OCI-LY7 (cell line): ENCODE results near the gene MLF1.

ENCODE experiments used
- EZH2phosphoT487 ChIP-seq: fragments of 200-600 bp; sonication (generic); IDR thresholded peaks from 2 replicates; pipeline ENCODE4 v1.6.1; 2018; ENCODE audit warnings: low read depth, borderline replicate concordance, mild to moderate bottlenecking, mixed run types, antibody characterized with exemption, low read length, moderate library complexity, mixed read lengths
- TF ChIP-seq, protein P1 (sequence below): fragments of 200-600 bp; sonication (generic); conservative IDR thresholded peaks from 2 replicates; pipeline ENCODE4 v1.5.1; 2014; ENCODE audit warnings: mild to moderate bottlenecking, antibody characterized with exemption, low read length, moderate library complexity, mixed read lengths

DNA sequence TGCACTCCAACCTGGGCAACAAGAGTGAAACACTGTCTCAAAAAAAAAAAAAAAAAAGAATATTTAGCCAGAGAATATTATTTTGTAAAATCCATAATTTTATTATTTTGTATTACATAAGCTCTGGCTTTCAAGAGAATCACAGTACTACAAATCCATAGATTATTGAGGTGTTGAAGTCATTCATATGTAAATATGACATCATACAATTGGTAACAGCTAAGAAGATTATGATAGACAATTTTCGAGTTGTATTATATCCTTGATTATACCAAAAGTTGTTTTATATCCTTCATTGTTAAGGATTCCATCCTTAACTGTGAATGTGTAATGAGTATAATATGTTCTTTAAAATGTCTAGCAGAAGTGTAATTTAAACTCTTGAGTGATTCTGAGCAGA is 3.7 kb downstream of the MLF1 start:
- TF ChIP-seq, protein P1, sequence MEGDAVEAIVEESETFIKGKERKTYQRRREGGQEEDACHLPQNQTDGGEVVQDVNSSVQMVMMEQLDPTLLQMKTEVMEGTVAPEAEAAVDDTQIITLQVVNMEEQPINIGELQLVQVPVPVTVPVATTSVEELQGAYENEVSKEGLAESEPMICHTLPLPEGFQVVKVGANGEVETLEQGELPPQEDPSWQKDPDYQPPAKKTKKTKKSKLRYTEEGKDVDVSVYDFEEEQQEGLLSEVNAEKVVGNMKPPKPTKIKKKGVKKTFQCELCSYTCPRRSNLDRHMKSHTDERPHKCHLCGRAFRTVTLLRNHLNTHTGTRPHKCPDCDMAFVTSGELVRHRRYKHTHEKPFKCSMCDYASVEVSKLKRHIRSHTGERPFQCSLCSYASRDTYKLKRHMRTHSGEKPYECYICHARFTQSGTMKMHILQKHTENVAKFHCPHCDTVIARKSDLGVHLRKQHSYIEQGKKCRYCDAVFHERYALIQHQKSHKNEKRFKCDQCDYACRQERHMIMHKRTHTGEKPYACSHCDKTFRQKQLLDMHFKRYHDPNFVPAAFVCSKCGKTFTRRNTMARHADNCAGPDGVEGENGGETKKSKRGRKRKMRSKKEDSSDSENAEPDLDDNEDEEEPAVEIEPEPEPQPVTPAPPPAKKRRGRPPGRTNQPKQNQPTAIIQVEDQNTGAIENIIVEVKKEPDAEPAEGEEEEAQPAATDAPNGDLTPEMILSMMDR = no peak
- TF ChIP-seq EZH2phosphoT487 = no peak
